GM12878 (cell line): Measurements from ENCODE around the gene GALNT15. TPM values are rescaled to one million over a fixed set of nuclear protein-coding genes. Genes with fewer than 3 reads are reported as not detected.

Experiments used
- ATAC-seq: fragments of 200-7000 bp; cut with Tn5 transposase; 3 replicates; pipeline ENCODE4 v1.9.1; 2020; ENCODE audit warnings: mild to moderate bottlenecking, moderate library complexity
- BruUV-seq: library from RNA; stranded (reverse); fragments of 400-500 nt; replicated peaks from 2 replicates; lab custom pipeline; 2021; lab: Mats Ljungman, UMichigan
- CTCF ChIA-PET: fragments of 300-600 bp; sonication (Branson Sonifier 250); formaldehyde crosslinking; extraction: SDS; loops from one replicate; lab custom pipeline; 2021; ENCODE audit warnings: inconsistent platforms; lab: Yijun Ruan, JAX
- POLR2A ChIA-PET: fragments of 350-600 bp; formaldehyde crosslinking; extraction: SDS; loops from one replicate; lab custom pipeline; 2021; ENCODE audit warnings: inconsistent platforms; lab: Charles Lee
- RAD21 ChIA-PET: fragments of 300-600 bp; sonication (Branson Sonifier 250); formaldehyde crosslinking; loops from one replicate; lab custom pipeline; 2023; ENCODE audit warnings: antibody characterized with exemption; ENCODE audit not compliant: unreplicated experiment; lab: Charles Lee
- SMC1A ChIA-PET: fragments of 300-600 bp; sonication (Branson Sonifier 250); formaldehyde crosslinking; loops from one replicate; lab custom pipeline; 2023; ENCODE audit not compliant: unreplicated experiment, uncharacterized antibody; lab: Charles Lee
- DNase-seq: peaks from one replicate; pipeline ENCODE4 v3.0.0-alpha.2; 2011; ENCODE audit warnings: low read depth, low spot score
- FAIRE-seq: peaks from 3 replicates; lab custom pipeline; 2011; peaks lifted over from hg19 to GRCh38; lab: Jason Lieb, UNC
- H2AFZ ChIP-seq: 2 replicates; pipeline ENCODE4 v1.6.0; 2011; ENCODE audit warnings: low read depth, low read length, control low read depth; ENCODE audit not compliant: control insufficient read depth
- H3K27ac ChIP-seq: 2 replicates; pipeline ENCODE4 v1.5.1; 2011; ENCODE audit warnings: control low read depth; ENCODE audit not compliant: control insufficient read depth, insufficient read depth
- H3K27me3 ChIP-seq, 2 experiments: replicated peaks in 1 of 2; 2 replicates each; pipeline versions ENCODE4 v1.6.0 to v1.6.1; 2011; ENCODE audit warnings: low read length in 1 of 2; ENCODE audit not compliant: control insufficient read depth in 2 of 2, insufficient read depth in 2 of 2
- H3K36me3 ChIP-seq, 2 experiments: 2 replicates each; pipeline ENCODE4 v1.5.1; 2011; ENCODE audit warnings: low read length in 1 of 2; ENCODE audit not compliant: control insufficient read depth in 2 of 2, insufficient read depth in 2 of 2
- H3K4me1 ChIP-seq: 2 replicates; pipeline ENCODE4 v1.6.1; 2011; ENCODE audit warnings: mild to moderate bottlenecking, low read length, moderate library complexity, mixed read lengths; ENCODE audit not compliant: control insufficient read depth, insufficient read depth
- H3K4me2 ChIP-seq: 2 replicates; pipeline ENCODE4 v1.6.0; 2011; ENCODE audit warnings: control low read depth; ENCODE audit not compliant: control insufficient read depth, insufficient read depth
- H3K4me3 ChIP-seq: fragments of 200-600 bp; sonication (generic); 2 replicates; pipeline ENCODE4 v1.5.1; 2016
- H3K79me2 ChIP-seq: 2 replicates; pipeline ENCODE4 v1.6.0; 2011; ENCODE audit warnings: low read length; ENCODE audit not compliant: control insufficient read depth, insufficient read depth
- H3K9ac ChIP-seq: 2 replicates; pipeline ENCODE4 v1.8.0; 2011; ENCODE audit warnings: low read length, control low read depth, mixed read lengths; ENCODE audit not compliant: control insufficient read depth, insufficient read depth
- H3K9me3 ChIP-seq: replicated peaks from 3 replicates; pipeline ENCODE4 v1.5.1; 2011; ENCODE audit warnings: mild to moderate bottlenecking, low read length; ENCODE audit not compliant: control insufficient read depth, insufficient read depth
- H4K20me1 ChIP-seq: 2 replicates; pipeline ENCODE4 v1.6.0; 2011; ENCODE audit not compliant: control insufficient read depth, insufficient read depth
- CUX1 ChIP-seq: IDR thresholded peaks from 2 replicates; pipeline ENCODE4 v1.6.1; 2012; ENCODE audit warnings: improper control_type of control experiment, low read depth, low read length; ENCODE audit not compliant: insufficient replicate concordance
- E2F4 ChIP-seq: IDR thresholded peaks from 2 replicates; pipeline ENCODE4 v1.6.1; 2012; ENCODE audit warnings: low read depth, low read length, improper control_type of control experiment
- NBN ChIP-seq: fragments of 450-650 bp; IDR thresholded peaks from 2 replicates; pipeline ENCODE4 v1.6.1; 2016
- RCOR1 ChIP-seq: conservative IDR thresholded peaks from 2 replicates; pipeline ENCODE4 v1.6.1; 2012; ENCODE audit warnings: low read depth, low read length, improper control_type of control experiment
- ZNF687 ChIP-seq: fragments of 450-650 bp; IDR thresholded peaks from 2 replicates; pipeline ENCODE4 v1.6.1; 2017; ENCODE audit warnings: mild to moderate bottlenecking, moderate library complexity
- in situ Hi-C: fragments of 300-500 bp; cut with MboI; formaldehyde crosslinking; loops from 9 replicates; pipeline ENCODE4 v1.14.3; 2018; ENCODE audit warnings: mixed read lengths
- intact Hi-C: fragments of 100-400 bp; cut with micrococcal nuclease; formaldehyde crosslinking; loops from one replicate; pipeline ENCODE4 v1.14.2; 2022; ENCODE audit not compliant: unreplicated experiment
- polyA plus RNA-seq, 11 experiments: library from polyadenylated mRNA; depleted of rRNA in 4 of 11; unstranded in 6 of 11; stranded (reverse) in 5 of 11; fragments of >200 nt; fragmentation: Nextera tagmentation in 4 of 11; fragmentation: Illumina TruSeq in 1 of 11; extraction: Ambion mirVana in 4 of 11; extraction: Trizol in 1 of 11; gene quantifications; 1 replicate in 1 of 11; 2 replicates in 10 of 11; pipeline versions ENCODE4 v1.2.1 to v1.2.3, GENCODE V29; 2011 to 2016; ENCODE audit warnings: inconsistent platforms in 2 of 11, missing spikeins in 2 of 11, low read depth in 1 of 11
- total RNA-seq, 4 experiments: library from RNA; depleted of rRNA in 3 of 4; stranded (reverse); fragments of >200 nt in 3 of 4; fragmentation: Illumina TruSeq in 1 of 4; extraction: Trizol in 1 of 4; gene quantifications; 2 replicates each; pipeline versions ENCODE4 v1.2.1 to v1.2.3, GENCODE V29; 2013 to 2021

The GALNT15 gene
- total and polyA plus RNA-seq, 10 of the 15 experiments (the other 5 are each of a cell fraction or from before 2014, with no cell fraction given) = 0.03 to 0.05 TPM; not detected in 8

- CTCF ChIA-PET = interaction anchor here (0.8 to 1.5 kb wide), 6 partner anchors 9 to 583 kb away, joined by 3 to 6 read pairs (median 3); no protein-coding TSS in a partner anchor
Observed at GRCh38 chr3:16189201-16189600, 14.7 kb downstream of the GALNT15 start.

More at GRCh38 chr3:16189201-16189600, 14.7 kb downstream of the GALNT15 start:
- no peak overlapping the region for H3K4me2 ChIP-seq
- no peaks in the 10 kb centered on the region for H3K9me3 ChIP-seq
- H4K20me1 ChIP-seq = no peaks in the 10 kb centered on the region
- DNase-seq (no peak), FAIRE-seq (no peak), ATAC-seq (no peak)
- POLR2A ChIA-PET = no interaction called here
- no peaks in the 10 kb centered on the region for H3K4me1 ChIP-seq
- in situ Hi-C loops = no loop called here
- intact Hi-C loops = no loop called here
- no peak overlapping the region for H3K9ac ChIP-seq
- SMC1A ChIA-PET = interaction anchor here (0.6 to 1.1 kb wide), 4 partner anchors 11 to 581 kb away, joined by 3 to 4 read pairs (median 3); no protein-coding TSS in a partner anchor
- no peak overlapping the region for H3K27ac ChIP-seq
- no peak overlapping the region for H2AFZ ChIP-seq
- BruUV-seq = no TSS peak
- H3K4me3 ChIP-seq = no peak overlapping the region
- peaks cover 0 to 3% of the 10 kb centered on the region in 2 experiments; a peak in 1 of 4 replicates for H3K27me3 ChIP-seq
- TF ChIP-seq CUX1 = no peak
- TF ChIP-seq ZNF687 = no peak
- TF ChIP-seq NBN = no peak
- TF ChIP-seq RCOR1 = no peak
- no peak for TF ChIP-seq E2F4
- no peaks in the 10 kb centered on the region for H3K79me2 ChIP-seq
- H3K36me3 ChIP-seq = no peaks in the 10 kb centered on the region
- RAD21 ChIA-PET = no interaction called here
